HCT116 (cell line): ENCODE results near the gene HMGN3. TPM values are rescaled to one million over a fixed set of nuclear protein-coding genes. Genes with fewer than 3 reads are reported as not detected.

Experiments used
- ATAC-seq: fragments of 200-7000 bp; cut with Tn5 transposase; 2 replicates; pipeline ENCODE4 v1.9.1; 2020; ENCODE audit warnings: mild to moderate bottlenecking, moderate library complexity
- BruUV-seq: library from RNA; stranded (reverse); fragments of 400-500 nt; replicated peaks from 2 replicates; lab custom pipeline; 2021; lab: Mats Ljungman, UMichigan
- CTCF ChIA-PET: fragments of 300-600 bp; sonication (Branson Sonifier 250); formaldehyde crosslinking; loops from one replicate; lab custom pipeline; 2021; ENCODE audit warnings: antibody characterized with exemption; lab: Charles Lee
- POLR2A ChIA-PET: fragments of 300-600, 350-600 bp; sonication (Branson Sonifier 250); formaldehyde crosslinking; loops from one replicate; lab custom pipeline; 2021; ENCODE audit warnings: antibody characterized with exemption; lab: Charles Lee
- RAD21 ChIA-PET, 2 experiments: fragments of 300-600 bp; sonication (Branson Sonifier 250); formaldehyde crosslinking; loops; one replicate each; lab custom pipeline; 2023; ENCODE audit warnings: low total read pairs in 2 of 2; ENCODE audit not compliant: uncharacterized antibody in 2 of 2, unreplicated experiment in 2 of 2, low non-redundant PET in 1 of 2; lab: Charles Lee
- DNase-seq: peaks from one replicate; pipeline ENCODE4 v3.0.0-alpha.2; 2010; ENCODE audit warnings: low read depth, low spot score
- H2AFZ ChIP-seq: fragments of 200-600 bp; shearing (Covaris generic), sonication (generic); 2 replicates; pipeline ENCODE4 v1.6.1; 2017; ENCODE audit warnings: low read depth, mixed run types, mixed read lengths, antibody characterized with exemption, low read length; ENCODE audit not compliant: poor library complexity, severe bottlenecking
- H3K27ac ChIP-seq: 2 replicates; pipeline ENCODE4 v1.5.1; 2012; ENCODE audit warnings: low read depth, low read length
- H3K27me3 ChIP-seq: fragments of 200-600 bp; sonication (generic); 2 replicates; pipeline ENCODE4 v1.6.1; 2016; ENCODE audit warnings: mixed run types, low read length, mixed read lengths; ENCODE audit not compliant: insufficient read depth
- H3K36me3 ChIP-seq, 2 experiments: fragments of 200-500 bp in 1 of 2; fragments of 200-600 bp in 1 of 2; sonication (Bioruptor generic) in 1 of 2; sonication (generic) in 1 of 2; 2 replicates each; pipeline versions ENCODE4 v1.5.1 to v1.6.1; 2014 to 2016; ENCODE audit warnings: low read length in 2 of 2, inconsistent platforms in 1 of 2, mixed read lengths in 1 of 2, mixed run types in 1 of 2; ENCODE audit not compliant: insufficient read depth in 2 of 2, control insufficient read depth in 1 of 2
- H3K4me1 ChIP-seq, 2 experiments: fragments of 200-600 bp in 1 of 2; sonication (generic) in 1 of 2; 2 replicates each; pipeline versions ENCODE4 v1.5.1 to v1.6.1; 2012 to 2017; ENCODE audit warnings: low read length in 2 of 2, inconsistent platforms in 1 of 2, mild to moderate bottlenecking in 1 of 2, mixed read lengths in 1 of 2, mixed run types in 1 of 2, moderate library complexity in 1 of 2; ENCODE audit not compliant: insufficient read depth in 2 of 2, control insufficient read depth in 1 of 2
- H3K4me2 ChIP-seq: fragments of 200-600 bp; sonication (generic); 2 replicates; pipeline ENCODE4 v1.6.1; 2017; ENCODE audit warnings: mixed run types, low read length, mixed read lengths
- H3K4me3 ChIP-seq, 2 experiments: fragments of 200-600 bp in 1 of 2; sonication (generic) in 1 of 2; replicated peaks in 1 of 2; 2 replicates each; pipeline ENCODE4 v1.5.1; 2011 to 2016; ENCODE audit warnings: low read length in 2 of 2, control low read depth in 1 of 2, low read depth in 1 of 2, mild to moderate bottlenecking in 1 of 2, mixed read lengths in 1 of 2, mixed run types in 1 of 2
- H3K79me2 ChIP-seq: fragments of 200-600 bp; sonication (generic); 2 replicates; pipeline ENCODE4 v1.6.1; 2017; ENCODE audit warnings: mild to moderate bottlenecking, mixed run types, low read length, moderate library complexity, mixed read lengths; ENCODE audit not compliant: insufficient read depth
- H3K9ac ChIP-seq: fragments of 200-600 bp; sonication (generic); 2 replicates; pipeline ENCODE4 v1.6.1; 2016; ENCODE audit warnings: low read length, mixed read lengths
- H3K9me2 ChIP-seq: fragments of 200-600 bp; sonication (generic), shearing (Covaris generic); 2 replicates; pipeline ENCODE4 v1.6.1; 2017; ENCODE audit warnings: mixed run types, mild to moderate bottlenecking, moderate library complexity; ENCODE audit not compliant: insufficient read depth
- H3K9me3 ChIP-seq, 2 experiments: fragments of 200-500 bp in 1 of 2; fragments of 200-600 bp in 1 of 2; sonication (Bioruptor generic) in 1 of 2; sonication (generic) in 1 of 2; 2 replicates each; pipeline ENCODE4 v1.6.1; 2014 to 2017; ENCODE audit warnings: low read length in 2 of 2, mixed read lengths in 2 of 2, inconsistent platforms in 1 of 2, low read depth in 1 of 2, mild to moderate bottlenecking in 1 of 2, mixed run types in 1 of 2, moderate library complexity in 1 of 2; ENCODE audit not compliant: control insufficient read depth in 1 of 2, insufficient read depth in 1 of 2
- H4K20me1 ChIP-seq: fragments of 200-600 bp; sonication (generic), shearing (Covaris generic); 2 replicates; pipeline ENCODE4 v1.6.1; 2017; ENCODE audit warnings: mixed run types, mild to moderate bottlenecking, moderate library complexity; ENCODE audit not compliant: insufficient read depth
- CEBPB ChIP-seq: IDR thresholded peaks from 2 replicates; pipeline ENCODE4 v1.6.1; 2012; ENCODE audit warnings: low read depth
- EGR1 ChIP-seq: IDR thresholded peaks from 2 replicates; pipeline ENCODE4 v1.6.1; 2012; ENCODE audit warnings: low read depth
- ELF1 ChIP-seq: IDR thresholded peaks from 2 replicates; pipeline ENCODE4 v1.6.1; 2012; ENCODE audit warnings: low read depth, borderline replicate concordance
- FOSL1 ChIP-seq: IDR thresholded peaks from 2 replicates; pipeline ENCODE4 v1.6.1; 2012; ENCODE audit warnings: low read depth
- JUND ChIP-seq: IDR thresholded peaks from 2 replicates; pipeline ENCODE4 v1.6.1; 2012
- POLR2AphosphoS5 ChIP-seq: IDR thresholded peaks from 2 replicates; pipeline ENCODE4 v1.6.1; 2011; ENCODE audit warnings: mild to moderate bottlenecking, low read depth, low read length, moderate library complexity
- SIN3A ChIP-seq: IDR thresholded peaks from 2 replicates; pipeline ENCODE4 v1.6.1; 2012; ENCODE audit warnings: low read depth
- SP1 ChIP-seq: IDR thresholded peaks from 2 replicates; pipeline ENCODE4 v1.6.1; 2012; ENCODE audit warnings: low read depth
- SRF ChIP-seq: IDR thresholded peaks from 2 replicates; pipeline ENCODE4 v1.6.1; 2012; ENCODE audit warnings: low read depth
- TCF7L2 ChIP-seq: IDR thresholded peaks from 2 replicates; pipeline ENCODE4 v1.7.0; 2011; ENCODE audit warnings: borderline replicate concordance, inconsistent platforms; ENCODE audit not compliant: insufficient read depth, insufficient read length; ENCODE audit errors: extremely low read depth
- YY1 ChIP-seq: IDR thresholded peaks from 2 replicates; pipeline ENCODE4 v1.6.1; 2011; ENCODE audit warnings: low read length, low read depth, moderate library complexity, mild to moderate bottlenecking; ENCODE audit not compliant: insufficient replicate concordance; ENCODE audit errors: extremely low read depth
- ZNF274 ChIP-seq: fragments of 200-500 bp; sonication (Bioruptor generic); IDR thresholded peaks from 2 replicates; pipeline ENCODE4 v1.6.1; 2014; ENCODE audit warnings: mild to moderate bottlenecking, low read depth, low read length, inconsistent platforms
- intact Hi-C: fragments of 100-400 bp; cut with micrococcal nuclease; formaldehyde crosslinking; loops from 2 replicates; pipeline ENCODE4 v1.10.0; 2022
- total RNA-seq: library from RNA; stranded (reverse); gene quantifications from one replicate; pipeline ENCODE4 v1.2.1, GENCODE V29; 2021; ENCODE audit not compliant: unreplicated experiment
- TF ChIP-seq, protein P1 (sequence below), 3 experiments: fragments of 200-600 bp in 1 of 3; sonication (generic) in 1 of 3; IDR thresholded peaks in 2 of 3; conservative IDR thresholded peaks in 1 of 3; 2 replicates each; pipeline ENCODE4 v1.5.1; 2012 to 2017; ENCODE audit warnings: low read depth in 2 of 3, low read length in 2 of 3, antibody characterized with exemption in 1 of 3, borderline replicate concordance in 1 of 3, control low read depth in 1 of 3, mild to moderate bottlenecking in 1 of 3, mixed read lengths in 1 of 3, mixed run types in 1 of 3, moderate library complexity in 1 of 3; ENCODE audit not compliant: insufficient read depth in 1 of 3
- TF ChIP-seq, protein P2 (sequence below): IDR thresholded peaks from 2 replicates; pipeline ENCODE4 v1.6.1; 2012

The HMGN3 gene
- total RNA-seq, 1 experiment from 2014 or later: 60.5 TPM

DNA sequence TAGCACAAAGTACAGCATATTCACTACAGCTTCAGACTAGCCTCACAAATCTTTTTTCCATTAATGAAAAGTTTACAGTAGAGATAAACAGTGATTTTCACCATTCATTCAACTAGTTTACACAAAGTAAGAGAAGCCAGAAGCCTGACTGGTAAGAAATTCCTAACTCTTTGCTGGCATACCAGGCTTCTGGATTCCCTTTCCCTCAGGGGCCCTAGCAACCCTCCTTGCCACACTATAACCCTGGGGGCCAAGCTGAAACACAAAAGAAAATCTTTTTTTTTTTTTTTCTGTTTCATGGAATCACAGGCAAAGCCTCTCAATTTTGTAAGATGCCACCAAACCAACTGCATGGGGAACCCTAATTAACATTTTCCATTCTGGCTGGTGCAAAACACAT is 28.9 kb upstream of the HMGN3 start:
- Histone ChIP-seq H3K9ac (no peak overlapping the region), H3K79me2 (no peaks in the 10 kb centered on the region), H2AFZ (no peak overlapping the region), H3K27me3 (no peaks in the 10 kb centered on the region), H3K9me3 (no peaks in the 10 kb centered on the region), H3K4me2 (no peak overlapping the region), H3K9me2 (no peaks in the 10 kb centered on the region), H3K4me3 (no peak overlapping the region), H3K4me1 (no peaks in the 10 kb centered on the region), H4K20me1 (no peaks in the 10 kb centered on the region), H3K27ac (no peak overlapping the region), H3K36me3 (no peaks in the 10 kb centered on the region)
- POLR2A ChIA-PET: no interaction called here
- no peak for DNase-seq
- ATAC-seq: no peak
- intact Hi-C loops: no loop called here
- RAD21 ChIA-PET: no interaction called here
- CTCF ChIA-PET: no interaction called here
- TF ChIP-seq SIN3A: no peak
- TF ChIP-seq ZNF274: no peak
- no peak for TF ChIP-seq YY1
- no peak for TF ChIP-seq ELF1
- TF ChIP-seq, protein P1, sequence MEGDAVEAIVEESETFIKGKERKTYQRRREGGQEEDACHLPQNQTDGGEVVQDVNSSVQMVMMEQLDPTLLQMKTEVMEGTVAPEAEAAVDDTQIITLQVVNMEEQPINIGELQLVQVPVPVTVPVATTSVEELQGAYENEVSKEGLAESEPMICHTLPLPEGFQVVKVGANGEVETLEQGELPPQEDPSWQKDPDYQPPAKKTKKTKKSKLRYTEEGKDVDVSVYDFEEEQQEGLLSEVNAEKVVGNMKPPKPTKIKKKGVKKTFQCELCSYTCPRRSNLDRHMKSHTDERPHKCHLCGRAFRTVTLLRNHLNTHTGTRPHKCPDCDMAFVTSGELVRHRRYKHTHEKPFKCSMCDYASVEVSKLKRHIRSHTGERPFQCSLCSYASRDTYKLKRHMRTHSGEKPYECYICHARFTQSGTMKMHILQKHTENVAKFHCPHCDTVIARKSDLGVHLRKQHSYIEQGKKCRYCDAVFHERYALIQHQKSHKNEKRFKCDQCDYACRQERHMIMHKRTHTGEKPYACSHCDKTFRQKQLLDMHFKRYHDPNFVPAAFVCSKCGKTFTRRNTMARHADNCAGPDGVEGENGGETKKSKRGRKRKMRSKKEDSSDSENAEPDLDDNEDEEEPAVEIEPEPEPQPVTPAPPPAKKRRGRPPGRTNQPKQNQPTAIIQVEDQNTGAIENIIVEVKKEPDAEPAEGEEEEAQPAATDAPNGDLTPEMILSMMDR (IDR thresholded peaks at IDR 0.05 in 2 of 3, conservative IDR thresholded peaks at IDR 0.05 in 1 of 3; ENCODE audit: borderline replicate concordance in 1 of 3, insufficient read depth in 1 of 3, low read depth in 2 of 3, low read length in 2 of 3): no peak
- no peak for TF ChIP-seq JUND
- TF ChIP-seq SP1: no peak
- TF ChIP-seq POLR2AphosphoS5: no peak
- TF ChIP-seq, protein P2, sequence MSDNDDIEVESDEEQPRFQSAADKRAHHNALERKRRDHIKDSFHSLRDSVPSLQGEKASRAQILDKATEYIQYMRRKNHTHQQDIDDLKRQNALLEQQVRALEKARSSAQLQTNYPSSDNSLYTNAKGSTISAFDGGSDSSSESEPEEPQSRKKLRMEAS: no peak
- TF ChIP-seq, all 23 proteins: peak for 0
- no TSS peak for BruUV-seq

GRCh38 chr6:79261666-79262065 is 27.2 kb upstream of the HMGN3 start:
- Histone ChIP-seq H3K27ac (no peak overlapping the region), H3K9me3 (no peaks in the 10 kb centered on the region), H3K79me2 (no peaks in the 10 kb centered on the region), H3K27me3 (no peaks in the 10 kb centered on the region), H2AFZ (no peak overlapping the region), H3K36me3 (no peaks in the 10 kb centered on the region), H3K4me3 (no peak overlapping the region), H3K9me2 (no peaks in the 10 kb centered on the region), H3K4me2 (no peak overlapping the region), H3K4me1 (no peaks in the 10 kb centered on the region), H4K20me1 (no peaks in the 10 kb centered on the region), H3K9ac (no peak overlapping the region)
- no peak for DNase-seq
- CTCF ChIA-PET: no interaction called here
- no peak for ATAC-seq
- RAD21 ChIA-PET: no interaction called here
- POLR2A ChIA-PET: no interaction called here
- TF ChIP-seq, protein P2: no peak
- TF ChIP-seq TCF7L2 (no peak), SRF (no peak), FOSL1 (no peak), JUND (no peak), CEBPB (no peak), YY1 (no peak), EGR1 (no peak)
- no TSS peak for BruUV-seq
- intact Hi-C loops: no loop called here
